HepG2 (cell line): ENCODE measurements around the gene RMDN2. TPM values are rescaled to one million over a fixed set of nuclear protein-coding genes. Genes with fewer than 3 reads are reported as not detected.
A peak's percentile ranks its signal among the peaks of the same experiment; 100 is the strongest.

ENCODE experiments used
- ARNT2 ChIP-seq: sonication (generic); formaldehyde crosslinking; IDR thresholded peaks from 2 replicates; pipeline ENCODE4 v1.8.0; 2022; ENCODE audit warnings: mild to moderate bottlenecking, low read depth, missing genetic modification reagents, moderate library complexity
- CCDC6 ChIP-seq: sonication (generic); formaldehyde crosslinking; IDR thresholded peaks from 2 replicates; pipeline ENCODE4 v1.8.1; 2022; ENCODE audit warnings: mild to moderate bottlenecking, missing genetic modification reagents, moderate library complexity
- EP300 ChIP-seq, 3 experiments: sonication (generic) in 1 of 3; formaldehyde crosslinking in 1 of 3; IDR thresholded peaks; 2 replicates each; pipeline versions ENCODE4 v1.5.1 to v1.6.1; 2011 to 2020; ENCODE audit warnings: low read depth in 2 of 3, low read length in 2 of 3, borderline replicate concordance in 1 of 3, improper control_type of control experiment in 1 of 3, mild to moderate bottlenecking in 1 of 3, missing genetic modification reagents in 1 of 3, moderate library complexity in 1 of 3
- ERF ChIP-seq: IDR thresholded peaks from 2 replicates; pipeline ENCODE4 v1.6.1; 2018; ENCODE audit warnings: missing biosample characterization, missing genetic modification reagents
- FLYWCH1 ChIP-seq: sonication (generic); formaldehyde crosslinking; IDR thresholded peaks from 2 replicates; pipeline ENCODE4 v1.8.1; 2023; ENCODE audit warnings: mild to moderate bottlenecking, missing genetic modification reagents
- MED13 ChIP-seq: sonication (generic); formaldehyde crosslinking; IDR thresholded peaks from 2 replicates; pipeline ENCODE4 v1.5.0; 2020; ENCODE audit warnings: missing genetic modification reagents
- SMAD3 ChIP-seq: sonication (generic); formaldehyde crosslinking; IDR thresholded peaks from 2 replicates; pipeline ENCODE4 v1.4.0; 2020; ENCODE audit warnings: missing genetic modification reagents
- TBL1XR1 ChIP-seq: fragments of 150-350 bp; IDR thresholded peaks from 2 replicates; pipeline ENCODE4 v1.6.1; 2014; ENCODE audit warnings: borderline replicate concordance, low read length; ENCODE audit not compliant: partially characterized antibody
- TSC22D2 ChIP-seq: sonication (generic); formaldehyde crosslinking; IDR thresholded peaks from 2 replicates; pipeline ENCODE4 v1.5.1; 2020; ENCODE audit warnings: missing genetic modification reagents, mild to moderate bottlenecking, borderline replicate concordance
- YEATS4 ChIP-seq: sonication (generic); formaldehyde crosslinking; IDR thresholded peaks from 2 replicates; pipeline ENCODE4 v1.4.0; 2020; ENCODE audit warnings: missing genetic modification reagents, borderline replicate concordance
- ZBTB7B ChIP-seq: sonication (generic); formaldehyde crosslinking; IDR thresholded peaks from 2 replicates; pipeline ENCODE4 v1.4.0; 2020; ENCODE audit warnings: missing genetic modification reagents
- ZKSCAN8 ChIP-seq: IDR thresholded peaks from 2 replicates; pipeline ENCODE4 v1.6.1; 2016; ENCODE audit warnings: borderline replicate concordance, missing genetic modification reagents, missing compliant biosample characterization
- ZNF205 ChIP-seq: IDR thresholded peaks from 2 replicates; pipeline ENCODE4 v1.6.1; 2018; ENCODE audit warnings: missing biosample characterization, missing genetic modification reagents
- ZNF264 ChIP-seq: sonication (generic); formaldehyde crosslinking; IDR thresholded peaks from 2 replicates; pipeline ENCODE4 v1.4.0; 2020; ENCODE audit warnings: missing genetic modification reagents
- ZNF335 ChIP-seq: sonication (generic); formaldehyde crosslinking; IDR thresholded peaks from 2 replicates; pipeline ENCODE4 v1.4.0; 2020; ENCODE audit warnings: missing genetic modification reagents
- ZNF34 ChIP-seq: sonication (generic); formaldehyde crosslinking; IDR thresholded peaks from 2 replicates; pipeline ENCODE4 v1.4.0; 2020; ENCODE audit warnings: mild to moderate bottlenecking, missing genetic modification reagents, borderline replicate concordance
- ZNF354B ChIP-seq: sonication (generic); formaldehyde crosslinking; IDR thresholded peaks from 2 replicates; pipeline ENCODE4 v1.8.0; 2022; ENCODE audit warnings: mild to moderate bottlenecking, missing genetic modification reagents
- ZNF639 ChIP-seq: conservative IDR thresholded peaks from 2 replicates; pipeline ENCODE4 v1.6.1; 2018; ENCODE audit warnings: missing genetic modification reagents
- ZNF703 ChIP-seq: sonication (generic); formaldehyde crosslinking; IDR thresholded peaks from 2 replicates; pipeline ENCODE4 v1.5.1; 2020; ENCODE audit warnings: missing genetic modification reagents, mild to moderate bottlenecking, moderate library complexity, borderline replicate concordance
- ZNF792 ChIP-seq: IDR thresholded peaks from 2 replicates; pipeline ENCODE4 v1.6.1; 2016
- polyA plus RNA-seq, 8 experiments: library from polyadenylated mRNA; depleted of rRNA in 3 of 8; stranded (reverse) in 7 of 8; unstranded in 1 of 8; fragments of >200 nt; fragmentation: Illumina TruSeq in 4 of 8; extraction: Trizol in 4 of 8; gene quantifications; 2 replicates each; pipeline versions ENCODE4 v1.2.1 to v1.2.3, GENCODE V29; 2011 to 2016; ENCODE audit warnings: low read depth in 4 of 8, missing spikeins in 1 of 8, mixed read lengths in 1 of 8; ENCODE audit not compliant: insufficient read depth in 1 of 8
- total RNA-seq, 5 experiments: library from RNA; depleted of rRNA; stranded (reverse); fragments of >200 nt; fragmentation: Illumina TruSeq; extraction: Trizol; gene quantifications; 2 replicates each; pipeline ENCODE4 v1.2.3, GENCODE V29; 2016; ENCODE audit warnings: low read depth in 1 of 5
- TF ChIP-seq, protein P1 (sequence below): sonication (generic); formaldehyde crosslinking; IDR thresholded peaks from 2 replicates; pipeline ENCODE4 v1.8.1; 2023; ENCODE audit warnings: mild to moderate bottlenecking, moderate library complexity, missing genetic modification reagents
- TF ChIP-seq, protein P2 (sequence below): sonication (generic); formaldehyde crosslinking; IDR thresholded peaks from 2 replicates; pipeline ENCODE4 v1.4.0; 2020; ENCODE audit warnings: missing genetic modification reagents, mild to moderate bottlenecking, borderline replicate concordance
- TF ChIP-seq, protein P3 (sequence below): IDR thresholded peaks from 2 replicates; pipeline ENCODE4 v1.6.1; 2012; ENCODE audit warnings: low read depth, low read length, improper control_type of control experiment

RMDN2 gene
- total and polyA plus RNA-seq, 2 of the 13 experiments (the other 11 are each of a cell fraction or from before 2014, with no cell fraction given): 2.3 to 8.9 TPM

DNA sequence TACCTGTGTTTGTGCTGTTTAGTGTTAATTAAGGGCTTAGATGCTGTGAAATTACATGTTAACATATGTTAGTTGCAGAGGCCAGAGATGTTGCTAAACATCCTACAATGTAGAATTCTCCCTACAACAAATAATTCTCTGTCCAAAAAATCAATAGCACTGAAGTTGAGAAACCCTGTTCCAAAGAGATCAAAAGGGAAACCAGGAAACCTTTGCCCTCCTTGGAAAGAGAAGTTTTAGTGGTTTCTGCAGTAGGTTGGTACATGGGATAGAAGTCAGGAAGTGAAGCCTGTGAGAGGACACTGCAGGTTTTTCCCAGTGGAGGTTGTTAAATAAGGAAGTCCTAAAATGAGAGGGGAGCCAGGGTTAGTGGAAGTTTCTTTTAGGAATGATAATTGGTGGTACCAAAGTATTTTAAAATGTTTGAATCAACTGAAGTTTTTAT is 6.3 kb upstream of the RMDN2 start (continued):
- TF ChIP-seq, protein P1, sequence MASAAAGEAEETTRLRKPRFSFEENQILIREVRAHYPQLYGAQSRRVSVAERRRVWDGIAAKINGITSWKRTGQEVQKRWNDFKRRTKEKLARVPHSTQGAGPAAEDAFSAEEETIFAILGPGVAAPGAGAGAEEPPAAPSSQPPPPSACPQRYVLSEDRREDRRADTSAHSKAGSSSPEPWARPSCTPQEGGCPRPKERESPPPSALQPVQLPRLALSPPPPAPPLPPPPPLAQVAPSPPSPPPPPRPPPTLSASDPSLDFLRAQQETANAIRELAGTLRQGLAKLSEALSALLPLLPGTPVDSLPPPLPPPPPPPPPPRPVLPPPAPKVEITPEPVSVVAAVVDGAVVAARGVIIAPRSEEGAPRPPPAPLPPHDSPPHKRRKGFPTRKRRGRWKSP: peak; percentile 90; the same call in 1 of the 2 replicates
- TF ChIP-seq ZKSCAN8 (CRISPR knock-in tag) (peak; percentile 81; the same call in 1 of the 2 replicates), TBL1XR1 (peak; percentile 80), YEATS4 (CRISPR knock-in tag) (peak; percentile 35; the same call in 1 of the 2 replicates), SMAD3 (CRISPR knock-in tag) (peak; percentile 92; the same call in 1 of the 2 replicates), ZNF639 (CRISPR knock-in tag) (0 out of 2 replicates have a peak, but pooled peaks have one; percentile 33), ZNF335 (0 out of 2 replicates have a peak, but pooled peaks have one; percentile 55), CCDC6 (CRISPR knock-in tag) (peak; percentile 82), EP300 (IDR thresholded peaks at IDR 0.05; ENCODE audit: low read depth in 2 of 2, low read length in 2 of 2) (peak; percentile 96 to 98), EP300 (CRISPR knock-in tag; IDR thresholded peaks at IDR 0.05; ENCODE audit: borderline replicate concordance) (peak; percentile 90), ARNT2 (CRISPR knock-in tag) (peak; percentile 59; the same call in 1 of the 2 replicates), ERF (CRISPR knock-in tag) (peak; percentile 93), FLYWCH1 (no peak), ZNF703 (0 out of 2 replicates have a peak, but pooled peaks have one; percentile 63), TSC22D2 (CRISPR knock-in tag) (no peak), ZBTB7B (CRISPR knock-in tag) (peak; percentile 85), ZNF792 (CRISPR knock-in tag) (peak; percentile 86), ZNF34 (no peak), ZNF354B (CRISPR knock-in tag) (no peak), MED13 (CRISPR knock-in tag) (0 out of 2 replicates have a peak, but pooled peaks have one; percentile 46), ZNF264 (CRISPR knock-in tag) (peak; percentile 89), ZNF205 (CRISPR knock-in tag) (peak; percentile 90)
- TF ChIP-seq, protein P2, sequence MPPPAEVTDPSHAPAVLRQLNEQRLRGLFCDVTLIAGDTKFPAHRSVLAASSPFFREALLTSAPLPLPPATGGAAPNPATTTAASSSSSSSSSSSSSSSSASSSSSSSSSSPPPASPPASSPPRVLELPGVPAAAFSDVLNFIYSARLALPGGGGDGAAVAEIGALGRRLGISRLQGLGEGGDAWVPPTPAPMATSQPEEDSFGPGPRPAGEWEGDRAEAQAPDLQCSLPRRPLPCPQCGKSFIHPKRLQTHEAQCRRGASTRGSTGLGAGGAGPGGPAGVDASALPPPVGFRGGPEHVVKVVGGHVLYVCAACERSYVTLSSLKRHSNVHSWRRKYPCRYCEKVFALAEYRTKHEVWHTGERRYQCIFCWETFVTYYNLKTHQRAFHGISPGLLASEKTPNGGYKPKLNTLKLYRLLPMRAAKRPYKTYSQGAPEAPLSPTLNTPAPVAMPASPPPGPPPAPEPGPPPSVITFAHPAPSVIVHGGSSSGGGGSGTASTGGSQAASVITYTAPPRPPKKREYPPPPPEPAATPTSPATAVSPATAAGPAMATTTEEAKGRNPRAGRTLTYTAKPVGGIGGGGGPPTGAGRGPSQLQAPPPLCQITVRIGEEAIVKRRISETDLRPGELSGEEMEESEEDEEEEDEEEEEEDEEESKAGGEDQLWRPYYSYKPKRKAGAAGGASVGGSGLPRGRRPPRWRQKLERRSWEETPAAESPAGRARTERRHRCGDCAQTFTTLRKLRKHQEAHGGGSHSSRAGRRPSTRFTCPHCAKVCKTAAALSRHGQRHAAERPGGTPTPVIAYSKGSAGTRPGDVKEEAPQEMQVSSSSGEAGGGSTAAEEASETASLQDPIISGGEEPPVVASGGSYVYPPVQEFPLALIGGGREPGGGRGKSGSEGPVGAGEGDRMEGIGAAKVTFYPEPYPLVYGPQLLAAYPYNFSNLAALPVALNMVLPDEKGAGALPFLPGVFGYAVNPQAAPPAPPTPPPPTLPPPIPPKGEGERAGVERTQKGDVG: no peak
- TF ChIP-seq, protein P3, sequence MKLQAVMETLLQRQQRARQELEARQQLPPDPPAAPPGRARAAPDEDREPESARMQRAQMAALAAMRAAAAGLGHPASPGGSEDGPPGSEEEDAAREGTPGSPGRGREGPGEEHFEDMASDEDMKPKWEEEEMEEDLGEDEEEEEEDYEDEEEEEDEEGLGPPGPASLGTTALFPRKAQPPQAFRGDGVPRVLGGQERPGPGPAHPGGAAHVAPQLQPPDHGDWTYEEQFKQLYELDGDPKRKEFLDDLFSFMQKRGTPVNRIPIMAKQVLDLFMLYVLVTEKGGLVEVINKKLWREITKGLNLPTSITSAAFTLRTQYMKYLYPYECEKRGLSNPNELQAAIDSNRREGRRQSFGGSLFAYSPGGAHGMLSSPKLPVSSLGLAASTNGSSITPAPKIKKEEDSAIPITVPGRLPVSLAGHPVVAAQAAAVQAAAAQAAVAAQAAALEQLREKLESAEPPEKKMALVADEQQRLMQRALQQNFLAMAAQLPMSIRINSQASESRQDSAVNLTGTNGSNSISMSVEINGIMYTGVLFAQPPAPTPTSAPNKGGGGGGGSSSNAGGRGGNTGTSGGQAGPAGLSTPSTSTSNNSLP: peak; percentile 97
